ENCODE data around the gene FOXO3.

DNA sequence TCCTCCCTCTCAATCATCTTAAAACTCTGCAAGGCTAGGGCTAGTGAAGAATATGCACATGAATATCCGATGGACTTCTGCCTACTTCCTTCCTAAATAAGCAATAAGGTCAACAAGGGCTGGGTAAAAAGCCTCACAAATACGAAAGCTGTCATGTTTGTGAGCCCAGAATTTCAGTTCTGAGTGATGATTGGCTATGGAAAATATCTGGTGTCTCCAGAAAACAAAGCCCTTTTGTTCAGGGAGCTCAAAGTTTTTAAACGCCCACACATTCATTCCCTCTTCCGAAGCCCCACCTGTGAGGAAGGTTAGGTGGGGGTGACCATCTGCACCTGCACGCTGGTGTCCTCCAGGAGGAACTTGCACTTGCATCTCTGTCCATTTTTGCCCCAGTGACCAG, 160.6 kb downstream of the FOXO3 start:
- TF ChIP-seq, protein P1, sequence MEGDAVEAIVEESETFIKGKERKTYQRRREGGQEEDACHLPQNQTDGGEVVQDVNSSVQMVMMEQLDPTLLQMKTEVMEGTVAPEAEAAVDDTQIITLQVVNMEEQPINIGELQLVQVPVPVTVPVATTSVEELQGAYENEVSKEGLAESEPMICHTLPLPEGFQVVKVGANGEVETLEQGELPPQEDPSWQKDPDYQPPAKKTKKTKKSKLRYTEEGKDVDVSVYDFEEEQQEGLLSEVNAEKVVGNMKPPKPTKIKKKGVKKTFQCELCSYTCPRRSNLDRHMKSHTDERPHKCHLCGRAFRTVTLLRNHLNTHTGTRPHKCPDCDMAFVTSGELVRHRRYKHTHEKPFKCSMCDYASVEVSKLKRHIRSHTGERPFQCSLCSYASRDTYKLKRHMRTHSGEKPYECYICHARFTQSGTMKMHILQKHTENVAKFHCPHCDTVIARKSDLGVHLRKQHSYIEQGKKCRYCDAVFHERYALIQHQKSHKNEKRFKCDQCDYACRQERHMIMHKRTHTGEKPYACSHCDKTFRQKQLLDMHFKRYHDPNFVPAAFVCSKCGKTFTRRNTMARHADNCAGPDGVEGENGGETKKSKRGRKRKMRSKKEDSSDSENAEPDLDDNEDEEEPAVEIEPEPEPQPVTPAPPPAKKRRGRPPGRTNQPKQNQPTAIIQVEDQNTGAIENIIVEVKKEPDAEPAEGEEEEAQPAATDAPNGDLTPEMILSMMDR (IDR thresholded peaks at IDR 0.05), result no peak
- no peak for TF ChIP-seq POLR2A (IDR thresholded peaks at IDR 0.05)

Data from lower leg skin (tissue), 3 donors.